Muscle layer of duodenum (tissue), 2 donors: ENCODE data around the gene IL22RA2.
"Not testable (repeated sequence)": the region's sequence is repeated elsewhere in the genome, so short reads cannot be mapped to it uniquely, and the experiment has no call there.

Source experiments
- H3K27ac ChIP-seq: one replicate; pipeline ENCODE4 v1.7.0; 2013; ENCODE audit warnings: mild to moderate bottlenecking, low read length
- H3K27me3 ChIP-seq: one replicate; pipeline ENCODE4 v1.7.0; 2013; ENCODE audit warnings: low read depth, mild to moderate bottlenecking, control low read depth, low read length
- H3K36me3 ChIP-seq, 2 donors: one replicate each; pipeline ENCODE4 v1.7.0; 2013; ENCODE audit warnings: low read length in 2 of 2, control low read depth in 1 of 2, mild to moderate bottlenecking in 1 of 2; ENCODE audit not compliant: insufficient read depth in 2 of 2, control insufficient read depth in 1 of 2
- H3K4me1 ChIP-seq, 2 donors: one replicate each; pipeline ENCODE4 v1.7.0; 2013; ENCODE audit warnings: low read length in 2 of 2, mild to moderate bottlenecking in 2 of 2, control low read depth in 1 of 2, moderate library complexity in 1 of 2; ENCODE audit not compliant: insufficient read depth in 2 of 2, control insufficient read depth in 1 of 2
- H3K4me3 ChIP-seq, 2 donors: one replicate each; pipeline ENCODE4 v1.7.0; 2013; ENCODE audit warnings: low read length in 2 of 2, low read depth in 1 of 2, mild to moderate bottlenecking in 1 of 2
- H3K9me3 ChIP-seq, 2 donors: one replicate each; pipeline ENCODE4 v1.7.0; 2013; ENCODE audit warnings: low read length in 2 of 2, control low read depth in 1 of 2, mild to moderate bottlenecking in 1 of 2; ENCODE audit not compliant: control insufficient read depth in 1 of 2
- donor health status: healthy.

The IL22RA2 gene

GRCh38 chr6:137173501-137173900 lies at the start of gene IL22RA2:
IL22RA2 (minus strand) TSS chr6:137173644; CDS start chr6:137161749, 11,895 bp downstream.
- H3K36me3 ChIP-seq: no peaks in the 10 kb centered on the region
- no peaks in the 10 kb centered on the region for H3K9me3 ChIP-seq
- H3K4me3 ChIP-seq: no peak within 1 kb of the TSS
- no peaks in the 10 kb centered on the region for H3K4me1 ChIP-seq
- no peak within 1 kb of the TSS for H3K27ac ChIP-seq
- H3K27me3 ChIP-seq: no peaks in the 10 kb centered on the region

- H3K36me3 ChIP-seq: peaks cover 0 to 9% of the 10 kb centered on the region in 2 donors
- H3K4me1 ChIP-seq: peaks cover 3 to 8% of the 10 kb centered on the region in 2 donors
These were observed 48.9 kb upstream of the IL22RA2 start for GRCh38 chr6:137222381-137222780.

GRCh38 chr6:137219664-137220252 lies 46.3 kb upstream of the IL22RA2 start:
- peak overlapping the region; percentile 93 for H3K27ac ChIP-seq
- peak overlapping the region; percentile 86 to 99 for H3K4me3 ChIP-seq
- H3K36me3 ChIP-seq: peaks cover 0 to 9% of the 10 kb centered on the region in 2 donors
- H3K27me3 ChIP-seq: no peaks in the 10 kb centered on the region
- peaks cover 3 to 20% of the 10 kb centered on the region in 2 donors for H3K4me1 ChIP-seq
- H3K9me3 ChIP-seq: no peaks in the 10 kb centered on the region

More at GRCh38 chr6:137222381-137222780, 48.9 kb upstream of the IL22RA2 start:
- H3K4me3 ChIP-seq: no peak overlapping the region
- no peaks in the 10 kb centered on the region for H3K27me3 ChIP-seq
- H3K27ac ChIP-seq: peak overlapping the region; percentile 71
- no peaks in the 10 kb centered on the region for H3K9me3 ChIP-seq

- Histone ChIP-seq H3K4me1 (peaks cover 8 to 26% of the 10 kb centered on the region in 2 donors), H3K27me3 (no peaks in the 10 kb centered on the region), H3K36me3 (peaks cover 0 to 9% of the 10 kb centered on the region in 2 donors), H3K4me3 (peak within 1 kb of the TSS; percentile 86 to 99), H3K27ac (peak within 1 kb of the TSS; percentile 100), H3K9me3 (no peaks in the 10 kb centered on the region)
These were observed 45.6 kb upstream of the IL22RA2 start, which contains the start of gene IFNGR1 for GRCh38 chr6:137218917-137219663. IFNGR1 (minus strand) TSS chr6:137219385; CDS start chr6:137219327, 58 bp downstream.

- Histone ChIP-seq H3K4me3 (peak overlapping the region; percentile 86 to 99), H3K4me1 (peaks cover 14 to 32% of the 10 kb centered on the region in 2 donors)
These were observed 45.1 kb upstream of the IL22RA2 start for GRCh38 chr6:137218473-137218916.

GRCh38 chr6:137217801-137218472 lies 44.5 kb upstream of the IL22RA2 start:
- H3K27ac ChIP-seq: peak overlapping the region; percentile 100

More at GRCh38 chr6:137218473-137218916, 45.1 kb upstream of the IL22RA2 start:
- no peaks in the 10 kb centered on the region for H3K27me3 ChIP-seq
- H3K9me3 ChIP-seq: no peaks in the 10 kb centered on the region
- H3K27ac ChIP-seq: peak overlapping the region; percentile 100
- H3K36me3 ChIP-seq: peaks cover 0 to 9% of the 10 kb centered on the region in 2 donors

GRCh38 chr6:137216875-137217553 lies 43.6 kb upstream of the IL22RA2 start:
- no peaks in the 10 kb centered on the region for H3K27me3 ChIP-seq
- peak overlapping the region; percentile 100 for H3K27ac ChIP-seq
- H3K4me1 ChIP-seq: peaks cover 16 to 39% of the 10 kb centered on the region in 2 donors
- peaks cover 0 to 9% of the 10 kb centered on the region in 2 donors for H3K36me3 ChIP-seq
- H3K4me3 ChIP-seq: peak overlapping the region; percentile 86 to 99
- no peaks in the 10 kb centered on the region for H3K9me3 ChIP-seq

More at GRCh38 chr6:137217801-137218472, 44.5 kb upstream of the IL22RA2 start:
- peaks cover 16 to 38% of the 10 kb centered on the region in 2 donors for H3K4me1 ChIP-seq
- peak overlapping the region; percentile 86 to 99 for H3K4me3 ChIP-seq
- no peaks in the 10 kb centered on the region for H3K9me3 ChIP-seq
- peaks cover 0 to 9% of the 10 kb centered on the region in 2 donors for H3K36me3 ChIP-seq
- H3K27me3 ChIP-seq: no peaks in the 10 kb centered on the region

GRCh38 chr6:137216106-137216505 lies 42.7 kb upstream of the IL22RA2 start:
- Histone ChIP-seq H3K4me1 (peaks cover 16 to 39% of the 10 kb centered on the region in 2 donors), H3K9me3 (no peaks in the 10 kb centered on the region), H3K36me3 (peaks cover 0 to 9% of the 10 kb centered on the region in 2 donors), H3K27ac (peak overlapping the region; percentile 100), H3K4me3 (peak overlapping the region in 1 of 2 donors; percentile 99), H3K27me3 (no peaks in the 10 kb centered on the region)

GRCh38 chr6:137215630-137216029 lies 42.2 kb upstream of the IL22RA2 start:
- H3K9me3 ChIP-seq, H3K36me3 ChIP-seq, H3K27me3 ChIP-seq, H3K27ac ChIP-seq, H3K4me3 ChIP-seq: not testable (repeated sequence)
- H3K4me1 ChIP-seq: peaks cover 21 to 39% of the 10 kb centered on the region in 2 donors

GRCh38 chr6:137214931-137215330 lies 41.5 kb upstream of the IL22RA2 start:
- H3K4me1 ChIP-seq: peaks cover 23 to 44% of the 10 kb centered on the region in 2 donors
- no peak overlapping the region for H3K4me3 ChIP-seq
- H3K27ac ChIP-seq: no peak overlapping the region
- no peaks in the 10 kb centered on the region for H3K27me3 ChIP-seq
- peaks cover 0 to 9% of the 10 kb centered on the region in 2 donors for H3K36me3 ChIP-seq
- no peaks in the 10 kb centered on the region for H3K9me3 ChIP-seq
